ENCODE data around the gene LRRC47.

The LRRC47 gene

GRCh38 chr1:3732434-3733093 lies 63.7 kb downstream of the LRRC47 start:
- DNase-seq (ENCODE audit: low read depth in 2 of 2): no peak

- no peak for DNase-seq (ENCODE audit: low read depth in 2 of 2)
Observed at GRCh38 chr1:3731583-3732433, 64.5 kb downstream of the LRRC47 start.

GRCh38 chr1:3730543-3731247 lies 65.6 kb downstream of the LRRC47 start:
- no peak for DNase-seq (ENCODE audit: low read depth in 2 of 2)

GRCh38 chr1:3729594-3730542 lies 66.4 kb downstream of the LRRC47 start:
- DNase-seq (ENCODE audit: low read depth in 2 of 2): no peak

All from activated CD8-positive, alpha-beta memory T cell treated with anti-CD3 and anti-CD28 coated beads for 4 hours (primary cell).